ENCODE measurements around the gene AMN. TPM values are rescaled to one million over a fixed set of nuclear protein-coding genes. Genes with fewer than 3 reads are reported as not detected.
"Not testable (repeated sequence)": the region's sequence is repeated elsewhere in the genome, so short reads cannot be mapped to it uniquely, and the experiment has no call there.

Gene AMN
- total and polyA plus RNA-seq, 8 donors = 1.3 to 781 (median 13.8) TPM

DNA sequence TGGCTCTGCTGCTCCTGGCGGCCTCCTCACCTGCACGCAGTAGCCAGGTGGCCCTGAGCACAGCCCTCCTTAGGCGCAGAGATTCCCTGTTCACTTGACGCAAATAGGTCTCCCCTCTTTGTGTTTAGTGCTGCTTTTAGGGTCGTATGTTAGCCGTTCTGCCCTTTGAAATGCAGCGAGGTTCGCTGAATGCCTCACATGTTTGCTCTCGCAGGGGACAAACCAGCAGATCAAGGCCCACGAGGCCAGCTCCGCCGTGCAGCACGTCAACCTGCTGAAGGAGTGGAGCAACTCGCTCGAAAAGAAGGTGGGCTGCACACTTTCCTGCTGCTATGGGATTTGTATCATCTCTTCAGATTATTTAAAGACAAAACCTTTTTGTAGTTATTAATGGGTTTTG is 31.4 kb upstream of the AMN start:
- Histone ChIP-seq H3K36me3 (peaks cover 5 to 68% (median 54%) of the 10 kb centered on the region in 4 donors), H3K9me3 (no peaks in the 10 kb centered on the region), H3K27ac (no peak overlapping the region), H3K27me3 (no peaks in the 10 kb centered on the region), H3K4me3 (no peak overlapping the region), H3K4me1 (peaks cover 0 to 17% (median 4%) of the 10 kb centered on the region in 4 donors)
- DNase-seq = no peak
- TF ChIP-seq CTCF (IDR thresholded peaks at IDR 0.05) = no peak
- no peak for TF ChIP-seq POLR2A (IDR thresholded peaks at IDR 0.05)
- no peak for TF ChIP-seq EP300 (IDR thresholded peaks at IDR 0.05)
- no peak for TF ChIP-seq POLR2AphosphoS5 (IDR thresholded peaks at IDR 0.05)
- intact Hi-C loops (cut with DNase I; ENCODE audit: low total_unique reads) = no loop called here
- 86 to 92% (median 87%) methylated on average over 15 of the region's 15 CpGs for WGBS, 5 donors

DNA sequence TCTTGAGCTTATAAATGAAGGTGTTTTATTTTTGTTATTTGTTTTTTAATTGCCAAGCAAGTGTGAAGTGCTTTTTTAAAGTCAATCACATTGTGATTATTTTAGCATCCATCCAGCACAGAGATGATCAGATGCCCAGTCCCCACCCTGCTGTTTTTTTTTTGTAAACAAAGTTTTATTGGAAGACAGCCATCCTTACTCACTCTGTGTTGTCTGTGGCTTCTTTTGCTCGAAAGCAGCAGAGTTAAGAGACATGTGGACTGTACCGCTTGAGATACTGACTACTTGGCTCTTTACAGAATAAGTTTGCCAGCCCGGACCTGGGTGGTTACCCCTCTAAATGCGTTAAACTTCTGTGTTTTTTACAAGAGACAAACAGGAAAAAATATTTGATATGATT is 30.9 kb upstream of the AMN start:
- intact Hi-C loops (cut with DNase I; ENCODE audit: low total_unique reads) = no loop called here
- Histone ChIP-seq H3K4me1 (peaks cover 0 to 17% (median 4%) of the 10 kb centered on the region in 4 donors), H3K9me3 (no peaks in the 10 kb centered on the region), H3K4me3 (no peak overlapping the region), H3K27me3 (no peaks in the 10 kb centered on the region), H3K36me3 (peaks cover 1 to 66% (median 49%) of the 10 kb centered on the region in 4 donors), H3K27ac (no peak overlapping the region)
- 62 to 81% (median 73%) methylated on average over 4 of the region's 4 CpGs for WGBS, 5 donors
- TF ChIP-seq EP300 (IDR thresholded peaks at IDR 0.05) (no peak), CTCF (IDR thresholded peaks at IDR 0.05) (no peak), POLR2AphosphoS5 (IDR thresholded peaks at IDR 0.05) (no peak), POLR2A (IDR thresholded peaks at IDR 0.05) (no peak)
- DNase-seq = no peak

- TF ChIP-seq POLR2AphosphoS5 (IDR thresholded peaks at IDR 0.05) (no peak), POLR2A (IDR thresholded peaks at IDR 0.05) (no peak), EP300 (IDR thresholded peaks at IDR 0.05) (no peak)
- peaks cover 0 to 17% (median 4%) of the 10 kb centered on the region in 4 donors for H3K4me1 ChIP-seq
- DNase-seq = no peak
- intact Hi-C loops (cut with DNase I; ENCODE audit: low total_unique reads) = no loop called here
- H3K9me3 ChIP-seq = no peaks in the 10 kb centered on the region
- H3K27me3 ChIP-seq = no peaks in the 10 kb centered on the region
- H3K27ac ChIP-seq = peak overlapping the region in 1 of 5 donors; percentile 8
- H3K4me3 ChIP-seq = no peak overlapping the region
- 92 to 97% (median 95%) methylated on average over 8 of the region's 8 CpGs for WGBS, 5 donors
- H3K36me3 ChIP-seq = peaks cover 0 to 62% (median 44%) of the 10 kb centered on the region in 4 donors
These were observed 29.8 kb upstream of the AMN start for GRCh38 chr14:102892651-102893050.

DNA sequence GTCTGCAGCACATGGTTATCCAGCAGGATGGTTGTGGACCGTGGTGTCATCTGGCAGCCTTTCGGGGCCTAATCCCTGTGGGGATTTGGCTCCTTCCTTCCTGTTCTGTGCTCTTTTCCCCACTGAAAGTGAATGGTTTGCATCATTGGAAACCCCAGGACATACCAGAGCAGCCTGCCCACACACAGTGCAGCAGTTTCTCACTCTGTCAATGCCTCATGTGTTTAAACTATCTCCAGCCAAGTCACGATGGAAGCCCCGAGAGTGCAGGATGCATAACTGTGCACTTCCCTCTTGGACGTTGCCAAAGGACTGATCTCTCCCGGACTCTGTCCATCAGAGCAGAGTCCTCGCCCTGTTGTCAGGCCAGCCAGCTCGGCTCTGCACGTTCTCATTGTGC is 29.0 kb upstream of the AMN start:
- no peak for TF ChIP-seq CTCF (IDR thresholded peaks at IDR 0.05)
- TF ChIP-seq POLR2AphosphoS5 (IDR thresholded peaks at IDR 0.05) = peak; percentile 44 to 76 (median 59)
- peak; percentile 10 for TF ChIP-seq EP300 (IDR thresholded peaks at IDR 0.05)
- no peak for TF ChIP-seq POLR2A (IDR thresholded peaks at IDR 0.05)
- Histone ChIP-seq H3K27ac (peak overlapping the region in 2 of 5 donors; percentile 8 to 25), H3K4me3 (no peak overlapping the region), H3K9me3 (no peaks in the 10 kb centered on the region), H3K36me3 (peaks cover 0 to 62% (median 43%) of the 10 kb centered on the region in 4 donors), H3K27me3 (no peaks in the 10 kb centered on the region), H3K4me1 (peaks cover 0 to 17% (median 4%) of the 10 kb centered on the region in 4 donors)
- intact Hi-C loops (cut with DNase I; ENCODE audit: low total_unique reads) = no loop called here
- peak; percentile 36 to 91 for DNase-seq
- 61 to 80% (median 63%) methylated on average over 7 to 9 of the region's 9 CpGs for WGBS, 5 donors

DNA sequence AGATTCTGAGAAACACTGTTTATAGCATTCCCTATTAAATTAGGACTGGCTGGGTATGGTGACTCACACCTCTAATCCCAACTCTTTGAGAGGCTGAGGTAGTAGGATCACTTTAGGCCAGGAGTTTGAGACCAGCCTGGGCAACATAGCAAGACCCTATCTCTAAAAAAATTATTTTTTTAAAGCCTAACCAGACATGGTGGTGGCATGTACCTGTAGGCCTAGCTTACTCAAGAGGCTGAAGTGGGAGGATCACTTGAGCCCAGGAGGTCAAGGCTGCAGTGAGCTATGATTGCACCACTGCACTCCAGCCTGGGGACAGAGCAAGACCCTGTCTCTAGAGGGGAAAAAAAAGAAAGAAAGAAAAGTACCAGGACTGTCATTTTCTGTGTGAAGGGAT is 25.7 kb upstream of the AMN start:
- intact Hi-C loops (cut with DNase I; ENCODE audit: low total_unique reads) = not testable (repeated sequence)
- H3K4me1 ChIP-seq = peaks cover 0 to 17% (median 4%) of the 10 kb centered on the region in 4 donors
- H3K36me3 ChIP-seq = peaks cover 0 to 61% (median 42%) of the 10 kb centered on the region in 4 donors

More for the DNA sequence above, 25.7 kb upstream of the AMN start:
- not testable (repeated sequence) for H3K4me3 ChIP-seq, H3K9me3 ChIP-seq, H3K27ac ChIP-seq, H3K27me3 ChIP-seq, DNase-seq
